ENCODE results near the gene TMEM30B.

The TMEM30B gene

GRCh38 chr14:61297581-61297980 is 16.4 kb upstream of the TMEM30B start:
- DNase-seq: no peak

GRCh38 chr14:61296719-61297502 is 15.8 kb upstream of the TMEM30B start:
- no peak for DNase-seq

DNA sequence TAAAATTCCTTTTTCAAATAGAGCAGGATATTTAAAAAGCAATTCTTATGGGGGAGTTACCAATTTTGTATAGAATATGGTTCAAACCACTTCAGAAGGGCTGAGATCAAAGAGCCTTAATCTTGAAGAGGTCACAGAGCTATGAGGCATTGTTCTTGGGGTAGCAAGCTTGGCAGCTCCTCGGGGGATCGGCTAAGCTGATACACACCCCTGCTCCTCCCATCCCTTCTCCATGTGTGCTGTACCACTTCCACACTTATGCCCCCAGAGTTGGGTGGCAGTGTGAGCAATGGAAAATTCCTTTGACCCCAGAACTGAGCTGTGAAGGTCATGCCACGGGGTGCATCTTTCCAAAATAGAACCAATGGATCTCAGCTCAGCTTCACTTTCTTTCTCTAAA is 15.0 kb upstream of the TMEM30B start:
- no peak for DNase-seq

DNA sequence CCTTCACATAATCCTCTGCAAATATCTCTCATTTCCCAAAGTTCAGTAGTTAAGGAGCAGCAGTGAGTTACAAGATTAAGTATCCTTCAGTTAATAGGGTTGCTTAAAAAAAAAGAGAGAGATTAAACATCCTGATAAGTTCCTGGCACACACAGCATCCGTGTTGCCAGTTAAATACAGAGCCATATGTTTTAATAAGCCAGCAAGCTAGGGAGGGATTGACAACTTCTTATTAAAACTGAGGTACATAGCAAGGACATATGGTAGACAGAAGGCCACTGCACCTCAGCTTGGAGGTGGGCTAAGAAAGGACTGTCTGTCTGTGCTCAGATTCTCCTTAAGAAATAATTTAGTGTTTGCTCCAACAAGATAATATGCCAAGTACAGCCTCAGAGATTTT is 9.6 kb upstream of the TMEM30B start:
- DNase-seq: no peak

GRCh38 chr14:61288720-61289119 is 7.6 kb upstream of the TMEM30B start:
- no peak for DNase-seq

DNA sequence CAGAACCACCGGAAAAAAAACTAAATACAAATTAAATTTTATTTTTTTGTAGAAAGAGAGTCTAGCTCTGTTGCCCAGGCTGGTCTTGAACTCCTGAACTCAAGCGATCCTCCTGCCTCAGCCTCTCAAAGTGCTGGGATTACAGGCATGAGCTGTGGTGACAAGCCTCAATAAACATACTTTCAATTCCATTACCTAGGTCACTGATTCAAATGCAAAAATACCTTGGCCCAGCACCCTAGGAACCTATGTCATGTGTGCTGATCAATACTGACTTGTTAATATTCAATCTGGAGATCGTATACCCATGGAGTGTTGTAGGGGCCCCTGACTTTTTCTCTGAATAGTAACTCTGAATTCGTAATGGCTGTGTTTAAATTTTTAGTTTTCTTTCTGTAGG is 7.1 kb upstream of the TMEM30B start:
- DNase-seq: no peak

DNA sequence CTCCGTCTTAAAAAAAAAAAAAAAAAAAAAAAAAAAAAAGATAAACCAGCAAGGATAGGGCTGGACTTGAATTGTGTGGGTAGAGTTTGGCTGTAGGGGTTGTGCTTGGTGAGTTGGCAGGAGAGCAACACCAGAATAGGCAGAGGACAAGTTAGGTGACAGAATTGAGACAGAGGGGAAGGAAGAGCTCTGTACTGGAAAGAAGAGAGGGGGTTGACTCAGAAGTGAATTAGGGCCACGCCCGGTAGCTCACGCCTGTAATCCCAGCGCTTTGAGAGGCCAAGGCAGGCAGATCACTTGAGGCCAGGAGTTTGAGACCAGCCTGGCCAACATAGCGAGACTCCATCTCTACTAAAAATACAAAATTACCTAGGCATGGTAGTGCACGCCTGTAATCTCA is 6.1 kb upstream of the TMEM30B start:
- DNase-seq: no peak

GRCh38 chr14:61285364-61285763 is 4.2 kb upstream of the TMEM30B start:
- no peak for DNase-seq

- no peak for DNase-seq
These were observed 2.9 kb upstream of the TMEM30B start for GRCh38 chr14:61284001-61284400.

- no peak for DNase-seq
These were observed 1.6 kb upstream of the TMEM30B start for GRCh38 chr14:61282746-61283145.

DNA sequence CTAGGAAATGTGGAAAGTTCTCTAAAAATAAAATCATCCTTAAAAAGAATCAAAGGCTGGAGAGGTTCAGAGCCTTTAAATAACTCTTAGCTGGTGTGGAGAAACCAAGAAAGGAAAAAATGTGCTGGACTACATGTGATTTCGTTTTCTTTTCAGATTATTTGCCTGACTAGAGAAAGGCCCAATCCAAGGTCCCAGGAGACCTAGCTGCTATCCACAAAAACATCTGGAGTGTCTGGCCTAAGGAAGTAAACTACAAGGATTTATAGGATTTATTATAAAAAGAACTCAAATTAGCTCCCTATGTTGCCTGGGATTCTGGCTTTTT is 774 bp upstream of the TMEM30B start:
- DNase-seq: no peak

DNA sequence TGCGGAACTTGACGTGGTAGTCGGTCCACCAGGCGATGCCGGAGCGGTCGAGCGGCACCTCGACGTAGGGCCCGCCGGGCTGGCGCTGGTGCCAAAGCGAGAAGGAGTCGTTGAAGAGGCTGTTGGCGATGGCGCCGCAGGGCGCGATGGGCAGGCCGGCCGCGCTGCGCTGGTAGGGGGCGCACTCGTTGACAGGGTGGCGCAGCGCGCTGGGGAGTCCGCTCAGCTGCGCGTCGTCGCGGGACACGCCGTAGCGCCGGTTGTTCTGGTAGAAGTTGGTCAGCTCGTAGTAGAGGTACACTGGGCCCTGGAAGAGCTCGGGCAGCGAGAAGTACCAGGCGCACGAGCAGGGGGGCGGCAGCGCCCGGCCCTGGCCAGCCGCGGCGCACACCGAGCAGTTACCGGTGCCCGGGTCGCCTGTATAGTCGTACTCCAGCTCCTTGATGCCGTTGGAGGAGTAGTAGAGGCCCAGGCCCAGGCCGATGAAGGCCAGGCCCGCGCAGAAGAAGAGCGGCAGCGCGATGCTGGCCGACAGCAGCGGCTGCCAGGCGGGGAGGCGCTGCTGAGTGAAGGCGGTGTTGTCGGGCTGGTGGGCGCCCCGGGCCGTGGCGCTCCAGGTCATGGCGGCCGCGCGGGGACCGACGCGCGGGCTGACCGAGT is 482 bp downstream of the TMEM30B start:
- no peak for DNase-seq

- DNase-seq: no peak
These were observed 1.0 kb downstream of the TMEM30B start for GRCh38 chr14:61280092-61280525.

DNA sequence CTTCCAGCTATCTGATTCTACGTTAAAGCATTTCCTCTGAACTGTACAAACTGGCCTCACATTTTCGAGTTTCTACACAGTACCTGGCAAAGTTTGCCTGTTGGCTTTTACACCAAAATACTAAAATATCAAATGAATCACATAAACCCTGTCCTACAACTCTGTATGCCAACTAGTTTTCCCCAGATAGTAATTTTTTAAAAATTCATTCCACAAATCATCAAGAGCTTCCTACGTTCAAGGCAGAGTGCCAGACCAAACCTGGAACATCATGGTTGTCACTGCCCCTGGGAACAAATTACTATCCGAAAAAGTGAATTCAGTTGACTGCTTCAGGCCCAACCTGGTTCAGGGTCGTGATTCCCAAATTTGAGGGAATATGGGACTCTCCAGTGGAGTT is 2.1 kb downstream of the TMEM30B start:
- DNase-seq: no peak

GRCh38 chr14:61277784-61278183 is 3.4 kb downstream of the TMEM30B start:
- no peak for DNase-seq

- DNase-seq: no peak
These were observed 3.9 kb downstream of the TMEM30B start for GRCh38 chr14:61277232-61277631.

DNA sequence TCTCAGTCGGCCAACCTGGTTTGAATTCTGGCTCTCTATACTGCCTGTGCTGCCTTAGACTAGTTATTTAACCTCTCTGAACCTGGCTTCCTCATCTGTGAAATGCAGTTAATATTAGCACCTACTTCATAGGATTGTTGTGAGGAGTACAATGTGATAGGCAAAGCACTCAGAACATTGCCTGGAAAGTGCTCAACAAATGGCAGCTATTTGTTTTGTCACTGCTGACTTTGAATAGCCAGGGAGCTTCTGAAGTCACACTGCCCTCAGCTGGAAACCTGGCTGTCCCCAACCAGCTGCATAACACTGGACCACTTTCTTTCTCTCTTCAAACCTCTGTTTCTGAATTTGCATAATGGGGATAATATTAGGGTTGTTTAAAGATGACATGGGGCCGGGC is 9.6 kb downstream of the TMEM30B start:
- DNase-seq: no peak

- no peak for DNase-seq
These were observed 10.4 kb downstream of the TMEM30B start for GRCh38 chr14:61270714-61271113.

- peak; percentile 64 for DNase-seq
These were observed 11.6 kb downstream of the TMEM30B start for GRCh38 chr14:61269321-61270083.

GRCh38 chr14:61268812-61269211 is 12.3 kb downstream of the TMEM30B start:
- no peak for DNase-seq

- DNase-seq: no peak
These were observed 14.0 kb downstream of the TMEM30B start for GRCh38 chr14:61266891-61267740.

- no peak for DNase-seq
These were observed 14.7 kb downstream of the TMEM30B start for GRCh38 chr14:61266436-61266835.

- no peak for DNase-seq
These were observed 16.5 kb downstream of the TMEM30B start for GRCh38 chr14:61264651-61265050.

Data from NCI-H1436 treated with DMSO at 0.1 percent for 48 hours (cell line).